Measurements from ENCODE around the gene ACBD6. TPM values are rescaled to one million over a fixed set of nuclear protein-coding genes. Genes with fewer than 3 reads are reported as not detected.

ACBD6 gene
- total RNA-seq, 2 donors from 2014 or later = 41.9 to 50.0 TPM

DNA sequence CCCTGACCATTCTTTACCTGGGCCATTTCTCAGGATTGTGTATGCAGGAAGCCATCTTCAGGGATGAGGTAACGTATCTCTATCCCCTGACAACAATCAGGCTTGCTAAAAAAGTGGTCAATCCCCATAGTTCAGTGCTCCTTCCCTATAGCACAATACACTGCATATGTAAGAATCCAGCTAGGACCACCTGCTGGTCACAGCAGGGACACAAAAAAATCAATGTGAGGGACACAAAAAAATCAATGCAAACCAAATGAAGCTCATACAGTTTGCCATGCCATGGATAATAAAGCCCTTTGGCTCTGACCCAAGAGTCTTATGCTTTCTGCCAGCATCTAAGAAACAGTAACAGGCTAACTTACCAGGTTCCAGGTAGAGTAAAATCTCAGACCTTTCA, 16.3 kb downstream of the ACBD6 start:
- no peaks in the 10 kb centered on the region for H3K9me3 ChIP-seq
- no peak for TF ChIP-seq POLR2A (IDR thresholded peaks at IDR 0.05)
- TF ChIP-seq, protein P1, sequence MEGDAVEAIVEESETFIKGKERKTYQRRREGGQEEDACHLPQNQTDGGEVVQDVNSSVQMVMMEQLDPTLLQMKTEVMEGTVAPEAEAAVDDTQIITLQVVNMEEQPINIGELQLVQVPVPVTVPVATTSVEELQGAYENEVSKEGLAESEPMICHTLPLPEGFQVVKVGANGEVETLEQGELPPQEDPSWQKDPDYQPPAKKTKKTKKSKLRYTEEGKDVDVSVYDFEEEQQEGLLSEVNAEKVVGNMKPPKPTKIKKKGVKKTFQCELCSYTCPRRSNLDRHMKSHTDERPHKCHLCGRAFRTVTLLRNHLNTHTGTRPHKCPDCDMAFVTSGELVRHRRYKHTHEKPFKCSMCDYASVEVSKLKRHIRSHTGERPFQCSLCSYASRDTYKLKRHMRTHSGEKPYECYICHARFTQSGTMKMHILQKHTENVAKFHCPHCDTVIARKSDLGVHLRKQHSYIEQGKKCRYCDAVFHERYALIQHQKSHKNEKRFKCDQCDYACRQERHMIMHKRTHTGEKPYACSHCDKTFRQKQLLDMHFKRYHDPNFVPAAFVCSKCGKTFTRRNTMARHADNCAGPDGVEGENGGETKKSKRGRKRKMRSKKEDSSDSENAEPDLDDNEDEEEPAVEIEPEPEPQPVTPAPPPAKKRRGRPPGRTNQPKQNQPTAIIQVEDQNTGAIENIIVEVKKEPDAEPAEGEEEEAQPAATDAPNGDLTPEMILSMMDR (IDR thresholded peaks at IDR 0.05) = no peak
- no peak for DNase-seq (ENCODE audit: low spot score)
- H3K4me1 ChIP-seq (replicated peaks) = no peaks in the 10 kb centered on the region
- intact Hi-C loops (cut with DNase I) = no loop called here
- no peaks in the 10 kb centered on the region for H3K36me3 ChIP-seq
- 95% methylated on average over 1 of the region's 1 CpG for WGBS
- H3K4me3 ChIP-seq = no peak overlapping the region
- H3K27me3 ChIP-seq (replicated peaks; ENCODE audit: insufficient read depth) = no peaks in the 10 kb centered on the region
- no peak overlapping the region for H3K27ac ChIP-seq

DNA sequence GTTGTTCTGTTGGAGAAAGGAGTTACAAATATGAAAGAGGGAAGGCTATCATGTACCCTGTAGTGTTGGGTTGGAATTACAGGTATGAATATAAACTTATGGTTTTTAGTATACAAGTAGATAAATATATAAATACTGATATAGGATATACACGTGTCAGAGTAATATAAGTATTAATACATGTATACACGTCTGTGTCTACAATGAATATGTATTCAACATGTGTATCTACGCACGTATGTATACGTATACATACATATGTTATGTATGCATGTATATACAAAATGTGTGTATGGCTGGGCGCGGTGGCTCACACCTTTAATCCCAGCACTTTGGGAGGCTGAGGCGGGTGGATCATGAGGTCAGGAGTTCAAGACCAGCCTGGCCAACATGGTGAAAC, 17.9 kb downstream of the ACBD6 start:
- intact Hi-C loops (cut with DNase I) = loop anchor here (5.0 kb wide), 2 partner anchors 232 to 297 kb away; no protein-coding TSS in a partner anchor
- H3K9me3 ChIP-seq = no peaks in the 10 kb centered on the region
- no peak overlapping the region for H3K27ac ChIP-seq
- no peaks in the 10 kb centered on the region for H3K4me1 ChIP-seq (replicated peaks)
- H3K4me3 ChIP-seq = no peak overlapping the region
- 94% methylated on average over 8 of the region's 8 CpGs for WGBS
- H3K27me3 ChIP-seq (replicated peaks; ENCODE audit: insufficient read depth) = no peaks in the 10 kb centered on the region
- no peaks in the 10 kb centered on the region for H3K36me3 ChIP-seq
- TF ChIP-seq, protein P1 (IDR thresholded peaks at IDR 0.05) = no peak
- TF ChIP-seq POLR2AphosphoS5 (IDR thresholded peaks at IDR 0.05) (no peak), POLR2A (IDR thresholded peaks at IDR 0.05) (no peak)
- DNase-seq (ENCODE audit: low spot score) = no peak

DNA sequence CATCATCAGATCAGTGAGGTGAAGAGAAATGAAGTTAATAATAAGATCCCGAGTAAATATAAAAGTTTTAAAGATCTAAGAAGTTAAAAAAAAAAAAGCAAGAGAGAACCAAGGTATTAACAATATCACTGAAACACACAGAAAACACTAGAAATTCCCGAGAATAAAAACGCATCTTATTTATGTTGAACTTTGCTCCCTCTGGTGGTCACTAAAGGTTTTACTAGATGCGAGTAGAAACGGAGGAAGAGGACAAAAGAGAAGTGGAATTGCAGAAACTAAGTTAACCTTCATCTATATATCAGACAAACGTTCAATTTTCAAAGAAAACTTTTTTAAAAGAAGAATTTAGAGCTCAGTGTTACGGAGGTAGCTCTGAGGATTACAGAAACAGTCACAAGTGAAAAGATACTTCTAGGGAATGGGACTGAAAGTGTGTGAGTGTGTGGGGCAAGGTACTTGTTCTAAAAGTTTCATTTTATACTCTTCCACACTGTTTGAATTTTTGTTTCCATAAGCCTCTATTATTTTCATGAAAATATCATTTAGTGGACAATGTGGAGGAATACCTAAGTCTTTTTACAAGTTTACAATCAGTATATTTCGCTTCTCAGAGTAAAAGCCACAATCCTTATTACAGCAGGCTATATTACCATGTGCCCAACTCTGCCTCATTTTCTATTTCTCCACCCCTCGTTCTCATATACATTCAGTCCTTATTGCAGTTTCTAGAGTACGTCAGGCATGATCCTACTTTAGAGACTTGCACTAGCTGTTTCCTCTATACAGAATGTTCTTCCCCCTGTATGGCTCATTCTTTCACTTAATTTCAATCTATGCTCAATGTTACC, 19.7 kb downstream of the ACBD6 start:
- TF ChIP-seq, protein P1 (IDR thresholded peaks at IDR 0.05) = peak in 3 of 4 experiments; percentile 58 to 66 (median 66)
- no peak for TF ChIP-seq POLR2AphosphoS5 (IDR thresholded peaks at IDR 0.05)
- TF ChIP-seq POLR2A (IDR thresholded peaks at IDR 0.05) = no peak
- H3K4me1 ChIP-seq (replicated peaks) = no peaks in the 10 kb centered on the region
- intact Hi-C loops (cut with DNase I) = loop anchor here (5.0 kb wide), 2 partner anchors 230 to 295 kb away; no protein-coding TSS in a partner anchor
- H3K4me3 ChIP-seq = no peak overlapping the region
- no peaks in the 10 kb centered on the region for H3K36me3 ChIP-seq
- H3K9me3 ChIP-seq = no peaks in the 10 kb centered on the region
- H3K27me3 ChIP-seq (replicated peaks; ENCODE audit: insufficient read depth) = no peaks in the 10 kb centered on the region
- peak; percentile 19 for DNase-seq (ENCODE audit: low spot score)
- no peak overlapping the region for H3K27ac ChIP-seq
- WGBS = 29% methylated on average over 10 of the region's 10 CpGs

DNA sequence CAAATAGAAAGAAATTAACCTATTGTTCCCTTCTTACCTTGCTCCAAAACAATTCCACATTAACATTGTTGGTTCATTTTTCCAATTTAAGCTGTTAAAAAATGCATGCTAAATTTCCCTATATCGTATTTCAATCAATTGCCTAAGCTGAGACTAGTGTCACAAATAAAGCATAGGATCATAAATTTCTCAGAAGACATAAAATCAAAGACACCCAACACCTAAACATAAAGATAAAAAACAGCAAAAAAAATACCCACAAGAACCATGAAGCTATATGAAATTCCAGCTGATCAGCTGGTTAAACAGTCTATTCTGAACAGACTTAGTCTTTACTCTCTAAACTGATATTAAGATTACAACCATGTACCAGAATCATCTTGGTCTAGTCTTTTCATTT, 32.3 kb downstream of the ACBD6 start:
- intact Hi-C loops (cut with DNase I) = no loop called here

More for the DNA sequence above, 32.3 kb downstream of the ACBD6 start:
- no peaks in the 10 kb centered on the region for H3K36me3 ChIP-seq
- H3K27ac ChIP-seq = no peak overlapping the region
- H3K27me3 ChIP-seq (replicated peaks; ENCODE audit: insufficient read depth) = no peaks in the 10 kb centered on the region
- 98% methylated on average over 1 of the region's 1 CpG for WGBS
- no peak for DNase-seq (ENCODE audit: low spot score)
- TF ChIP-seq, protein P1 (IDR thresholded peaks at IDR 0.05) = no peak
- TF ChIP-seq POLR2A (IDR thresholded peaks at IDR 0.05) (no peak), POLR2AphosphoS5 (IDR thresholded peaks at IDR 0.05) (no peak)
- no peak overlapping the region for H3K4me3 ChIP-seq
- no peaks in the 10 kb centered on the region for H3K9me3 ChIP-seq
- no peaks in the 10 kb centered on the region for H3K4me1 ChIP-seq (replicated peaks)
